CD4-positive, alpha-beta T cell treated with Interleukin-4 for 4 hours (primary cell): ENCODE results near the gene SOX8.

Source experiments
- DNase-seq: peaks from one replicate; pipeline ENCODE4 v3.0.0-alpha.2; 2020

Gene SOX8

GRCh38 chr16:974611-975261, 6.8 kb upstream of the SOX8 start:
- DNase-seq, result no peak

GRCh38 chr16:975291-975690, 6.3 kb upstream of the SOX8 start:
- no peak for DNase-seq

DNA sequence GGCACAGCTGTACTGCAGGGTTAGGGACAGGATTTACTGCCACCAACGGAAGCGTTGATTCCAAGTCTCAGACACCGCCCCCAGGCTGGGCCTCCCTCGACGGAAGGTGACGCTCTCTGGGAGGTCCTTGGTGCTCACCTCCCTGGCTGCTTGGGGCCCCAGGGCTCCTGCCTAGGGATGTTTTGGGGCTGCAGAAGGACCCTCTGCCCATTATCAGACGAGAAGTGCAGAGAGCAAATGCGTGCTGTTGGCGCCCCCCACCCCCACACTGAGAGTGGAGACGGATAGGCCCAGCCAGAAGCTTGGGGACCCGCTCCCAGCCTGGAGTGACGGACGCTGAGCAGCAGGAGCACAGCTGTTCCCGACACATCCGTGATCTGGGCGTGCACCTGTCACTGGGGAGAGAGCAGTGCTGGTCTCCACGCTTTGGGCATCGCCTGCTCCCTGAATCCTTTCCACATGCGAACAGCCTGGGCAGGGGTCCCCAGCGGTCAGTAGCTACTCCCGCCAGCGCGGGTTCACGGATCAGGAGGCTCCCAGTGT, 5.1 kb upstream of the SOX8 start:
- DNase-seq, result no peak

GRCh38 chr16:977081-977701, 4.4 kb upstream of the SOX8 start:
- no peak for DNase-seq

GRCh38 chr16:977896-978295, 3.7 kb upstream of the SOX8 start:
- no peak for DNase-seq

- DNase-seq, result no peak
These were observed 3.2 kb upstream of the SOX8 start for GRCh38 chr16:978403-978802.

DNA sequence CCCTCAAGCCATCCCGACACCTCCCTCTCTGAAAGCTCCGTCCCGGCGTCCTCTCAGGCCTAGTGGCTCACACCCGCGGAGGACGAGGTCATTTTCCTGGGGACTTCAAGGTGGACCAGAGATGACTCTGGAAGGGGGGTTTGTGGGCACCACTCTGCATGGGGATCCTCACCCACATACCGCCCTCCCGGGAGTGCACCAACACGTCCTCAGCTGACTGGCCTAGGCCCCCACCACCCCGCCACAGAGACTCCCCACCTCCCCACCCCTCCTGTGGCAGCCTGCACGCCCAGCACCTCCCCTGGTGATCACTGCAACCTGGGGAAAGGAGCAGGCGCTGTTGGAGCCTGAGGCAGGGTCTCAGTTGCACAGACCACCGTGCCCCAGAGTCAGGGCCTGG, 2.4 kb upstream of the SOX8 start:
- DNase-seq, result no peak

DNA sequence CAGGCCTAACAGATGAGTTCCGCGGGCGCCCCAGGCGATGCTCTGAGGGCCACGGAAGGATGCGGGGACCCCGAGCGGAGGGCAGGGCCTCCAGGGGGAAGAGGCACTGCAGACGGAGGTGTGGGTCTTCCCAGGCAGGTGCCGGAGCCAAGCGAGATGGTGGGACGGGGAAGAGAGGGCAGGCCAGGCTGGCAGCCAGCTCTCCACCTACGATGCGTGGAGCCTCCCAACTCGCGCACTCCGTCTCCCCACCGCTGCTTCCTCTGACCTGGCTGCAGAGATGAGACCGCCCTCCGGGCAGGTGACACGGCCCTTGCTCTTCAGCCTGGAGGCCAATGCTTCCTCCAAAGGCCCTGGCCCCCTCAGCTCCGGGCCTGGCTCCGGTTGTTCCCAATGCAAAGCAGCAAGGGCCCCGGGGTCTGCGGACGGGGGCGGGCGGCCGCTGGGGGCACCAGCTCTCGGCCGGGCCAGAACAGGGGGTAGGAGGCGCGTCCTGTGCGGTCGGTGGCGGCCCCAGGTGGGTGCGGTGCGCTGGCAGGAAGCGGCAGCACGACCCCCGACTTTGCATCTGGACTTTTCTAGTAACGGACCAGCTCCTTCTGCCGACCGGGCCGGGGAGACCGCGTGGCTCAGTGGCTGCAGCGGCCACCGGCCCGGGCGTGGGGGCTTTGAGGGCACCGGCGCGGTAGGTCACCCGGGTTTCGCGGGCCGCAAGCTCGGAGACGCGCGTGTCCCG, 1.5 kb upstream of the SOX8 start:
- no peak for DNase-seq

- DNase-seq, result no peak
These were observed 1.0 kb upstream of the SOX8 start for GRCh38 chr16:980595-980854.

- DNase-seq, result no peak
These were observed 824 bp downstream of the SOX8 start for GRCh38 chr16:982145-983043.

DNA sequence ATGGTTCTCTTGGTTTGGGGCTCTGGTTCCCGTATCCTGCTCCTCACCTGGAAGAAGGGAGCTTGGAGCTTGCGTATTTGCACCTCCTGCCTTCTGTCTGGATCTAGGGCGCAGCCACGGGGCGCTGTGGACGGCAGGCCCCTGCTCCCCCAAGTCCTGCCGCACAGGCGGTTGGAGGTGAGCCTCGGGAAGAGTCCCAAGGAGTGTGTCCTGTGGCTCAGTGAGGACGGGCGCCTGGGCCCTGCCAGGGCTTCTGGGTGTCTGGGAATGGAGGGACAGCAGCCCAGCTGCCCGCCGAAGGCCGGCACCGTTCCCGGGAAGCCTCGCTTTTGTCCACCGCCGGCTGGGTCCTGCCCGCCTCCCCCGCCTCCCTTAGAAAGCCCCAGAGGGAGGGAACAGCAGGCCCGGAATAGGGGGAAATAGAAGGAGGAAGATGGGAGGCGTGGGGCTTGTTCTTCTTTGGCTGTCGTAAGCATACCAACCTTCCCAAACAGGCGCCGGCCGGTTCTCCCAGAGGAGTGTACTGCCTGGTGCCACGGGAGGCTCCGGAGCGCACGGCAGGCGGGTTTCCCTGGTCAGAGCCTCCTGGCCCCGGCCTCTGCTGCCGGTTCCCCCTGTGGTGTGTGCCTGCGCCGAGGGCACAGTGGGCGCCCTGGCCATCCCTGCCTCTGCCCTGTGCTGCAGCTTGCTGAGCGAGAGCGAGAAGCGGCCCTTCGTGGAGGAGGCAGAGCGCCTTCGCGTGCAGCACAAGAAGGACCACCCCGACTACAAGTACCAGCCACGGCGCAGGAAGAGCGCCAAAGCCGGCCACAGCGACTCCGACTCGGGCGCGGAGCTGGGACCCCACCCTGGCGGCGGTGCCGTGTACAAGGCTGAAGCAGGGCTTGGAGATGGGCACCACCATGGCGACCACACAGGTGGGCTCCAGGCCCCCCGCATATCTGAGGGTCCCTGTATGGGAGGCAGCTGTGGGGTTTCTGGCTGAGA, 1.8 kb downstream of the SOX8 start:
- DNase-seq, result no peak

DNA sequence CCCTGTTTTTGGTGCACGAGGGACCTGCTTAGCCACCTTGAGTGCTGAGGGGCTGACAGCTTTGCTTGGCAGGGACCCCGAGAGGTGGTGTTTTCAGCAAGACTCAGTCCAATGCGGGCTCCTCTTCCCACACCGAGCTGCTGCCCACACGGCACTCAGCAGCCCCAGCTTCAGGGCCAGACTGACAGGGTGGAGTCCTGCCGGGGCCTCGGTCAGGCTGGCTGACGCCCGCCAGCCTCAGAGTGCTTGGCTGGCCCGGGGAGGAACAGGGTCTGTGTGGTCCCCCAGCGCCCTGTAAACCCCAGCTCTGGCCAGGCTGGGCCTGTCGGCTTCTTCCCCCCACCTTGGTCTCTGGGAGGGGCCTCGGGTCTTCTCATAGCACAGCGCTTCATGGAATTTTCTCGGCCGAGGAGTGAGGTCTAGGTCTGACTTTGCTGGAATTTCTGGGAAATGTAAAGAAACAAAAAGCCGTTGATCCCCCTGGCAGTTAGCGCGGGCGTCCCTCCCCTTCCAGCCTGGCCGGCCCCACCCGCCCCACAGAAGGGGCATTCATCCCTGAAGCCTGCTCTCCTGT, 2.6 kb downstream of the SOX8 start:
- no peak for DNase-seq

DNA sequence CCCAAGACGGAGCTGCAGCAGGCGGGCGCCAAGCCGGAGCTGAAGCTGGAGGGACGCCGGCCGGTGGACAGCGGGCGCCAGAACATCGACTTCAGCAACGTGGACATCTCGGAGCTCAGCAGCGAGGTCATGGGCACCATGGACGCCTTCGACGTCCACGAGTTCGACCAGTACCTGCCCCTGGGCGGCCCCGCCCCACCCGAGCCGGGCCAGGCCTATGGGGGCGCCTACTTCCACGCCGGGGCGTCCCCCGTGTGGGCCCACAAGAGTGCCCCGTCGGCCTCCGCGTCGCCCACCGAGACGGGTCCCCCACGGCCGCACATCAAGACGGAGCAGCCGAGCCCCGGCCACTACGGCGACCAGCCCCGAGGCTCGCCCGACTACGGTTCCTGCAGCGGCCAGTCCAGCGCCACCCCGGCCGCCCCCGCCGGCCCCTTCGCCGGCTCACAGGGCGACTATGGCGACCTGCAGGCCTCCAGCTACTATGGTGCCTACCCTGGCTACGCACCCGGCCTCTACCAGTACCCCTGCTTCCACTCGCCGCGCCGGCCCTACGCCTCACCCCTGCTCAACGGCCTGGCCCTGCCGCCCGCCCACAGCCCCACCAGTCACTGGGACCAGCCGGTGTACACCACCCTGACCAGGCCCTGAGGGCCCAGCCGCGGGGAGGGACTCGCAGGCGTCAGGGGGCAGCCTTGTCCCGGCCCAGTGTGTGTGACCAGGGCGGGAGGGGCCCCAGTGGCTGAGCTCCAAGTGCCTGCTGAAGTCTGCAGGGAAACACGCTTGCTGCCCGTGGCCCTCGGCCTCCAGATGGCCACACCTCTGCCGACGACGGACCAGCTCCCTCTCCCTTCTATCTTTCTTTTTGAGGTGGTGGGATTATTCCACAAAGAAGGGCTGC, 3.4 kb downstream of the SOX8 start:
- DNase-seq, result no peak

GRCh38 chr16:985646-986400, 4.3 kb downstream of the SOX8 start:
- no peak for DNase-seq

GRCh38 chr16:986411-986810, 4.8 kb downstream of the SOX8 start:
- no peak for DNase-seq

DNA sequence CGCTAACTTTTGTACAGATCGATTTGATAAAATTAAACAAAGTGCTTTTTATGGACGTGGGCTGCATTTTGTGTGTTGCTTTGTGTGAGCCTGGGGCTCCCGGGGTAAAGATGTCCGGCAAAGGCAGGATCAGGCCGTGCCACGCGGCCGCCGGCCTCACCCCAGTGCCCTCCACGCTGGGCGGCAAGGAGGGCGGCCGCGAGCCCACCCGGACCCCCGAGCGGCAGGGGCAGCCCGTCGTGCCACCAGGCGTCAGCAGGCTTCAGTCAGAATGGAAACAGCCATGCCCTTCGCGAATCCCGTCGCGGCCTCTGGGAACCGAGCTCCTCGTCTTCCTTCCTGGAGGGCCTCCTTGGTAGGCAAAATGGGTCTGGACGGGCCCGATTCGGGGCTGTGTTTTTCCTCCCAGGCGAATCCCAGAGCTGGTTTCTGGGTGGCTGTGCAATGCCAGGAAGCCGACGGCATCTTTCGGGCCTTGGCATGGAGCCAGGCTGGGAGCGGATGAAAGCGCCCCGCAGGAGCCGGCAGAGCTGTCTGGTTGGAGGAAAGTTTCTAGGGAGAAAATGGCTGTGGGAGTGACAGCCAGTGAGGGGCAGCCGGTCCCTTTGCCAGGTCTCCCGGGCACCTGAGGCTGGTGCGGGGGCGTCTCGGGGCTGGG, 5.5 kb downstream of the SOX8 start:
- DNase-seq, result no peak

DNA sequence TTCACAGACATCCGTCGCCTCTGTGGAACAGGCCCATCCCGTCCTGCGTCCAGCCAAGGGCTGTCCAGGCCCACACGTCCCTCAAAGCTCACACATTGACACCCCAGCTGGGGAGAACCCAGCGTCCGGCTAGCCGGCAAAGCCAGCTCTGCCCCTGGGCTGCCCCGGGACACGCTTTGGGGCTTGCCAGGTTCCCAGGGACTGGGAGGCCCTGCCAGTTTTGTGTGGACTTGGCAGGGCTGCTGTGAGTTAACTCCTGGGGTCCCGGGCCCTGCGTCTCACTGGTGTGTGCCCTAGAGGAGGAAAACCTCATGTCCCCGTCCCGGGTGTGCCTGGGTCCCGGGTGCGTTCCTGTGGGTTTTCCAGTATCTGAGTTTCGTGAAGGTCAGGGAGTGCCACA, 6.3 kb downstream of the SOX8 start:
- no peak for DNase-seq

DNA sequence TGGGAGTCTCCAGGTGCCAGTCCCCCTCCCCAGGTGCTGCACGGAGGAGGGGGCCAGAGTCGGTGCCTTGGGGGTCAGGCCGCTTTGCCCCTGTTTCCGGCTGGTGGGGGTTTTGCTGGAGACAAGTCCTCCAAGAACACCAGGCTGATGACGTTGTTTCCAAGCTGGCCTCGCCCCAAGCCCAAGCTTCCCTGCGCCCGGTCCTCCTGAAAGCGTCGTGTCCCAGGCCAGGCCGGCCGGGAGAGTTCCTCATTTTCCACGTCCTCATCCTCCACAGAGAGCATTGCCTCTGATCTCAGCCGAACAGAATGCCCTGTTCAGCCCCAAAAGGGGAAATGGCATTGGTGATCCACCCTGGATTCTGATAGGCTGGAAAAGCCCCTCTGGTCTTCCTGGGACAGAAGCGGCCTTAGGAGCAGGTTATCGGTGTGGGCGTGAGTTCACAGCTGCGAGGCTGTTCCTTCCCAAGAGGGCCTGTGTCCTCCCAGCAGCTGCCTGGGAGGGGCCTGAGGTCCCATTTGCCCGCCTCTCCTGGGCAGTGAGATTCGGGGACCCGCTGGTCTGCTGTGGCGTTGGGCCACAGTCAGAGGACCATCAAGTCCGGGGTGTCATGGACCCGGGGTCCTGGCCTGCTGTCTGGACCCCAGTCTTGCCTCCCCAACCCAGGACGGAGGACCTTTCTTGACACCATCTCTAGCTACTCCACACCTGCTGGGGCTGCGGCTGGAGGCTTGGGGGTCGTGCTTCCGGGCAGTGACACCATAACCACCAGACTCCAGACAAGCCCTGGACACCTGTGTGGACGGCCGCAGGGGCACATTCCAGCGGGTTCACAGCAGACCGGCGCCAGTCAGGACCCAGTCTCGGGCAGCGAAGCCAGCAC, 7.1 kb downstream of the SOX8 start:
- DNase-seq, result no peak
